COR-L47 (cell line): Measurements from ENCODE around the gene DEPDC4.
"Not testable (repeated sequence)": the region's sequence is repeated elsewhere in the genome, so short reads cannot be mapped to it uniquely, and the experiment has no call there.

Source experiments
- DNase-seq: peaks from one replicate; lab custom pipeline; 2025; lab: John Stamatoyannopoulos, UW

DEPDC4 gene

GRCh38 chr12:100266835-100267602 lies at the start of gene DEPDC4, which contains the start of gene SCYL2:
Gene DEPDC4, minus strand, starts transcription at chr12:100267079. Its CDS starts 3 bp downstream, at chr12:100267076.
Gene SCYL2, plus strand, starts transcription at chr12:100267177. Its CDS starts 15,794 bp downstream, at chr12:100282971.
- peak; percentile 91 for DNase-seq

- no peak for DNase-seq
These were observed 44.4 kb upstream of the DEPDC4 start for GRCh38 chr12:100311317-100311716.

- DNase-seq = not testable (repeated sequence)
These were observed 41.3 kb upstream of the DEPDC4 start for GRCh38 chr12:100308138-100308537.

GRCh38 chr12:100304334-100304733 lies 37.5 kb upstream of the DEPDC4 start:
- DNase-seq = not testable (repeated sequence)

- DNase-seq = no peak
These were observed 37.0 kb upstream of the DEPDC4 start for GRCh38 chr12:100303831-100304230.

GRCh38 chr12:100302081-100302480 lies 35.2 kb upstream of the DEPDC4 start:
- DNase-seq = no peak

GRCh38 chr12:100295764-100296555 lies 29.1 kb upstream of the DEPDC4 start:
- no peak for DNase-seq

GRCh38 chr12:100294366-100294765 lies 27.5 kb upstream of the DEPDC4 start:
- not testable (repeated sequence) for DNase-seq

- DNase-seq = no peak
These were observed 26.1 kb upstream of the DEPDC4 start for GRCh38 chr12:100293017-100293416.

- DNase-seq = no peak
These were observed 23.1 kb upstream of the DEPDC4 start for GRCh38 chr12:100290016-100290415.

- no peak for DNase-seq
These were observed 22.2 kb upstream of the DEPDC4 start for GRCh38 chr12:100289038-100289437.

GRCh38 chr12:100284556-100284955 lies 17.7 kb upstream of the DEPDC4 start:
- DNase-seq = not testable (repeated sequence)

GRCh38 chr12:100279607-100280244 lies 12.8 kb upstream of the DEPDC4 start:
- DNase-seq = no peak

GRCh38 chr12:100279159-100279558 lies 12.3 kb upstream of the DEPDC4 start:
- DNase-seq = no peak

GRCh38 chr12:100274291-100274690 lies 7.4 kb upstream of the DEPDC4 start:
- no peak for DNase-seq

- DNase-seq = no peak
These were observed 6.9 kb upstream of the DEPDC4 start for GRCh38 chr12:100273782-100274181.

GRCh38 chr12:100268835-100269564 lies 2.1 kb upstream of the DEPDC4 start:
- no peak for DNase-seq

GRCh38 chr12:100267603-100268281 lies 863 bp upstream of the DEPDC4 start:
- no peak for DNase-seq

GRCh38 chr12:100266585-100266834 lies 369 bp downstream of the DEPDC4 start:
- DNase-seq = no peak

GRCh38 chr12:100265732-100266584 lies 921 bp downstream of the DEPDC4 start:
- DNase-seq = no peak

- not testable (repeated sequence) for DNase-seq
These were observed 1.8 kb downstream of the DEPDC4 start for GRCh38 chr12:100265107-100265506.
